ENCODE data around the gene NBEA. TPM values are rescaled to one million over a fixed set of nuclear protein-coding genes. Genes with fewer than 3 reads are reported as not detected.
"Not testable (repeated sequence)": the region's sequence is repeated elsewhere in the genome, so short reads cannot be mapped to it uniquely, and the experiment has no call there.

The NBEA gene
- total and polyA plus RNA-seq, 8 donors: 5.9 to 14.1 (median 11.3) TPM

DNA sequence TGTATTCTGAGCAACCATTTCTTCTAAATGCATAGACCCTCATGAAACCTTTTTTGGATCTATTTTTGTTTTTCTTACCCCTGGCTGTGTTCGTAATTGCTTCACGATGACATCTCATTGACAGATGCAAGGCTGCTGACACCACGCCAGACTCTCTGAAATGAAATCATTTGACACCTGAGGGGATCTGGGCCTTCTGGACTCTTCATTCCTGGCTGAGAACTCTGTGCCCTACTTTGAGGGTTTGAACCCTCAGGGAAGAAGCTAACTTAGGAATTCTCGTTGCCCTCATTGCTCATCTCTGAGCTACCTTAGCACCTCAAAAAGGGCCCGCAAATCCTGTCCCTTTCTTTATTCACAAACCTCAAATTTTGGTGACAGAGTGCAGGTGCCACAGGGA is 40.5 kb upstream of the NBEA start:
- no peak for ATAC-seq
- intact Hi-C loops (cut with DNase I): no loop called here

DNA sequence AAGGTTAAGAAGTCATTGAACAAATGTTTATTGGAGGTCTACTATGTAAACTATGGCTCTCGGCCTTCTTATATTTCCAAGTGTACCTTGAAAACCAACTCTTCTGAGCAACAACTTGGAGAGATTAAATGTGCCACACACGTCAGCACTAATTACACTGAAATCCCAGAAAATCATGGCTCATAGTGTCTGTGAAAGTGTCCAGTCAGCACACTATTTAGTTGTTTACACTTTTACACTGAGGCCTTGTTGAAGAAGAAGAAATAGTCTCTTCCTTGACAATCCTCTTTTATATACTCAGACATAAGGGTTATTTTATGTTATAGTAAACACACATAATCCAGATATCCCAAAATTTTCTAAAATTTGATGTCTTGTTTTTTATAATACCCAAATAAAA is 30.9 kb upstream of the NBEA start:
- H3K9me3 ChIP-seq: no peaks in the 10 kb centered on the region
- TF ChIP-seq, protein P1, sequence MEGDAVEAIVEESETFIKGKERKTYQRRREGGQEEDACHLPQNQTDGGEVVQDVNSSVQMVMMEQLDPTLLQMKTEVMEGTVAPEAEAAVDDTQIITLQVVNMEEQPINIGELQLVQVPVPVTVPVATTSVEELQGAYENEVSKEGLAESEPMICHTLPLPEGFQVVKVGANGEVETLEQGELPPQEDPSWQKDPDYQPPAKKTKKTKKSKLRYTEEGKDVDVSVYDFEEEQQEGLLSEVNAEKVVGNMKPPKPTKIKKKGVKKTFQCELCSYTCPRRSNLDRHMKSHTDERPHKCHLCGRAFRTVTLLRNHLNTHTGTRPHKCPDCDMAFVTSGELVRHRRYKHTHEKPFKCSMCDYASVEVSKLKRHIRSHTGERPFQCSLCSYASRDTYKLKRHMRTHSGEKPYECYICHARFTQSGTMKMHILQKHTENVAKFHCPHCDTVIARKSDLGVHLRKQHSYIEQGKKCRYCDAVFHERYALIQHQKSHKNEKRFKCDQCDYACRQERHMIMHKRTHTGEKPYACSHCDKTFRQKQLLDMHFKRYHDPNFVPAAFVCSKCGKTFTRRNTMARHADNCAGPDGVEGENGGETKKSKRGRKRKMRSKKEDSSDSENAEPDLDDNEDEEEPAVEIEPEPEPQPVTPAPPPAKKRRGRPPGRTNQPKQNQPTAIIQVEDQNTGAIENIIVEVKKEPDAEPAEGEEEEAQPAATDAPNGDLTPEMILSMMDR (IDR thresholded peaks at IDR 0.05): no peak
- DNase-seq (no peak), ATAC-seq (no peak)
- no peaks in the 10 kb centered on the region for H3K27me3 ChIP-seq
- H3K4me3 ChIP-seq: no peak overlapping the region
- intact Hi-C loops (cut with DNase I): no loop called here
- H3K36me3 ChIP-seq: no peaks in the 10 kb centered on the region
- H3K4me1 ChIP-seq: no peaks in the 10 kb centered on the region
- no peak overlapping the region for H3K27ac ChIP-seq

More for the DNA sequence above, 40.5 kb upstream of the NBEA start:
- Histone ChIP-seq H3K4me3 (no peak overlapping the region), H3K27ac (no peak overlapping the region), H3K36me3 (no peaks in the 10 kb centered on the region), H3K27me3 (no peaks in the 10 kb centered on the region), H3K9me3 (no peaks in the 10 kb centered on the region), H3K4me1 (no peaks in the 10 kb centered on the region)
- no peak for DNase-seq
- TF ChIP-seq, protein P1 (IDR thresholded peaks at IDR 0.05): no peak

DNA sequence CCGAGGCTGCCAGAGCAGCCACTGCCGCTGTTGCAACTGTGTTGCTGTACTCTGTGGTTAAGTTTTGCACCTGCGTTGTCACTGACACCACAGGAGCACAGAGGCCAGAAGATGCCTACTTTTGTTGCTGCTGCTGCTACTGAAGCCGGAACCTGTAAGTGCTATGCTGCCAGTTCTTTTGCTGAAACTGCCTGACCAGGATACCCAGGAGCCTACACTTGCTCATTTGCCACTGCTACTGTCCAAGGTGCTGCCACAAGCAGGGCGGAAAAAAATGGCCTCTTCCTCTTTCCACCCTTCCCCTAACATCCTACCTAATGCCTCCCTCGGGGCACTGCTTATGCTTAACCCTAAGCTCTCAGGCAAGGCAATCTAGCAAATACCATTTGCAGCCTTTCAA is 29.0 kb upstream of the NBEA start:
- peak in 1 of 4 donors; percentile 7 for DNase-seq
- H3K9me3 ChIP-seq: no peaks in the 10 kb centered on the region
- intact Hi-C loops (cut with DNase I): no loop called here
- no peaks in the 10 kb centered on the region for H3K4me1 ChIP-seq
- no peak overlapping the region for H3K4me3 ChIP-seq
- H3K36me3 ChIP-seq: no peaks in the 10 kb centered on the region
- ATAC-seq: peak; percentile 40
- TF ChIP-seq, protein P1 (IDR thresholded peaks at IDR 0.05): no peak
- H3K27me3 ChIP-seq: no peaks in the 10 kb centered on the region
- no peak overlapping the region for H3K27ac ChIP-seq

DNA sequence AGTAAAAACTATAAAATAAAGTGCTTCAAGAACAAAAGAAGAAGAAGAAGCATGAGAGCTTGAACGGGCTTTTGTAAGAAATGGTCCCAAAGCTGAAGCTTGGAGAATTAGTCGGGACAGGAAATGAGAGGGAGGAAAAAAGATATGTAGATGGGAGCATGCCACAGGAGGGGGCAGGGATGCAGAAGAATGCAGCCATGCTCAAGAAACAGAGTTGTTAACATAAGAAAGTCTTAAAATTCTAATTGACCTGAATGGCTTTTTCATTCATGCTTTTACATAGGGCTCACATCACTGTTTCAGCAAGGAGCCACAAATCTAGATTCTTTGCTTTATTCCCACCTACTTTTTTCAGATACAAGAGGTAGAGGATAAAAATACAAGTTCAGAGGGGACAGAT is 27.7 kb upstream of the NBEA start:
- no peaks in the 10 kb centered on the region for H3K4me1 ChIP-seq
- H3K9me3 ChIP-seq: no peaks in the 10 kb centered on the region
- ATAC-seq (no peak), DNase-seq (no peak)
- intact Hi-C loops (cut with DNase I): no loop called here
- no peaks in the 10 kb centered on the region for H3K36me3 ChIP-seq
- H3K27ac ChIP-seq: no peak overlapping the region
- TF ChIP-seq, protein P1 (IDR thresholded peaks at IDR 0.05): no peak
- H3K4me3 ChIP-seq: no peak overlapping the region
- no peaks in the 10 kb centered on the region for H3K27me3 ChIP-seq

DNA sequence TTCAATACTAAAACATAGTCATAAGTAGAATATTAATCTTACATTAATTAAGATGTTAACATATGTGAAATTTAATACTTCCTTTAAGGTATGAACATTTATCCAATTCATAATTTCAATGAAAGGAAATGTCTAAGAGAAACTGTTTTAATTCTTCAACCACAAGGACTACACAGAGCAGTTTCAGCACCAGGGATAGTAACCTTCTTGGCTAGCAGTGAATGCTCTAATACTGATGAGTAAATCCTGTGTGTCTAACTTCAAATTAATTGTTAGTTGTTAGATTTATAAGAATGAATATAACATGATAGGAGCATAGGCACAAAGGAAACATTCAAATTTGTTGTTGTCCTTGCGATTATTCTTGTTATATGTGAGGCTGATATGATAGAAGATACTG is 15.6 kb upstream of the NBEA start:
- H3K4me3 ChIP-seq: no peak overlapping the region

DNA sequence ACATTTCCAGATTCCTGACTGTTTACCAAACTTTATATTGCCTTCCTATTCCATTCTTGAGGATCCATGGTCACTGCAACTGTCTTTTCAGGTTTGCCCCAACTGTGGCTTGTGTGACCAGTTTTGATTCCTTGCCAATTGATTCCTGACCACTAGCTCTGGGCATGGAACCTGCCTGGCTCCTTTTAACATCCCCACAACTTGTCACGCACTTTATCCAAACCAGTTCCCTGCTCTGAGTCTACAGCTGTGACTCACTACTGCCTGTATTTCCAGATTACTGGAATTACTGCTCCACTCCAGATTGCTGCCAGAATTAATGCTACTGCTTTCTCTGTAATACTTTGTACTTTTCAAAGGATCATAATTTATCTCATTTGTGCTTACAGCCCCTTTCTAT is 13.4 kb upstream of the NBEA start:
- ATAC-seq; H3K27ac ChIP-seq; DNase-seq; H3K4me1 ChIP-seq; H3K36me3 ChIP-seq; H3K4me3 ChIP-seq; H3K27me3 ChIP-seq; intact Hi-C loops (cut with DNase I); H3K9me3 ChIP-seq: not testable (repeated sequence)

More for the DNA sequence above, 15.6 kb upstream of the NBEA start:
- Histone ChIP-seq H3K27me3 (no peaks in the 10 kb centered on the region), H3K27ac (no peak overlapping the region), H3K4me1 (no peaks in the 10 kb centered on the region), H3K36me3 (no peaks in the 10 kb centered on the region), H3K9me3 (no peaks in the 10 kb centered on the region)
- DNase-seq (peak in 2 of 4 donors; percentile 38 to 54), ATAC-seq (no peak)
- intact Hi-C loops (cut with DNase I): no loop called here
- TF ChIP-seq, protein P1 (IDR thresholded peaks at IDR 0.05): no peak
